H9 (cell line): ENCODE results near the gene FAM111B. TPM values are rescaled to one million over a fixed set of nuclear protein-coding genes. Genes with fewer than 3 reads are reported as not detected.
A peak's percentile ranks its signal among the peaks of the same experiment; 100 is the strongest.

Experiments
- DNase-seq: peaks from one replicate; pipeline ENCODE4 v3.0.0-alpha.2; 2017
- H2AFZ ChIP-seq: one replicate; pipeline ENCODE4 v1.6.1; 2013; ENCODE audit warnings: mild to moderate bottlenecking, low read length, control low read depth, moderate library complexity
- H2AK5ac ChIP-seq: 2 replicates; pipeline ENCODE4 v1.6.1; 2013; ENCODE audit warnings: low read length, control low read depth, mixed read lengths; ENCODE audit not compliant: insufficient read length
- H2BK120ac ChIP-seq: one replicate; pipeline ENCODE4 v1.6.1; 2013; ENCODE audit warnings: low read depth, mild to moderate bottlenecking, low read length, control low read depth, inconsistent platforms; ENCODE audit not compliant: poor library complexity, severe bottlenecking
- H2BK12ac ChIP-seq: 2 replicates; pipeline ENCODE4 v1.6.1; 2013; ENCODE audit warnings: low read length, control low read depth, mixed read lengths, low read depth; ENCODE audit not compliant: insufficient read length
- H2BK15ac ChIP-seq: 2 replicates; pipeline ENCODE4 v1.6.1; 2013; ENCODE audit warnings: low read depth, low read length, control low read depth
- H2BK20ac ChIP-seq: one replicate; pipeline ENCODE4 v1.6.1; 2013; ENCODE audit warnings: low read depth, mild to moderate bottlenecking, low read length, control low read depth, inconsistent platforms; ENCODE audit not compliant: poor library complexity, severe bottlenecking
- H2BK5ac ChIP-seq: 2 replicates; pipeline ENCODE4 v1.6.1; 2013; ENCODE audit warnings: low read length, control low read depth, mixed read lengths; ENCODE audit not compliant: insufficient read length
- H3K14ac ChIP-seq: 2 replicates; pipeline ENCODE4 v1.6.1; 2013; ENCODE audit warnings: low read length, control low read depth; ENCODE audit not compliant: insufficient read depth
- H3K18ac ChIP-seq: 2 replicates; pipeline ENCODE4 v1.6.1; 2013; ENCODE audit warnings: low read depth, mild to moderate bottlenecking, mixed read lengths, low read length, control low read depth; ENCODE audit not compliant: insufficient read length
- H3K23ac ChIP-seq: 2 replicates; pipeline ENCODE4 v1.6.1; 2013; ENCODE audit warnings: low read length, control low read depth, mixed read lengths, low read depth; ENCODE audit not compliant: insufficient read length
- H3K23me2 ChIP-seq: 2 replicates; pipeline ENCODE4 v1.6.1; 2013; ENCODE audit warnings: low read depth, mild to moderate bottlenecking, mixed read lengths, low read length, control low read depth; ENCODE audit not compliant: insufficient read length, poor library complexity, severe bottlenecking
- H3K27ac ChIP-seq: 2 replicates; pipeline ENCODE4 v1.5.1; 2013; ENCODE audit warnings: low read length, control low read depth, mixed read lengths, low read depth; ENCODE audit not compliant: insufficient read length
- H3K27me3 ChIP-seq: 2 replicates; pipeline ENCODE4 v1.6.1; 2013; ENCODE audit warnings: low read length, control low read depth, inconsistent platforms; ENCODE audit not compliant: insufficient read depth
- H3K4ac ChIP-seq: 2 replicates; pipeline ENCODE4 v1.6.1; 2013; ENCODE audit warnings: low read depth, mild to moderate bottlenecking, control low read depth, inconsistent platforms, low read length, moderate library complexity
- H3K4me1 ChIP-seq: 2 replicates; pipeline ENCODE4 v1.6.1; 2013; ENCODE audit warnings: low read length, control low read depth, inconsistent platforms; ENCODE audit not compliant: insufficient read depth
- H3K4me2 ChIP-seq: 2 replicates; pipeline ENCODE4 v1.6.1; 2013; ENCODE audit warnings: low read length, control low read depth, mixed read lengths; ENCODE audit not compliant: insufficient read length, insufficient read depth
- H3K56ac ChIP-seq: 2 replicates; pipeline ENCODE4 v1.6.1; 2013; ENCODE audit warnings: low read depth, mild to moderate bottlenecking, mixed read lengths, low read length, control low read depth; ENCODE audit not compliant: insufficient read length
- H3K79me1 ChIP-seq: 2 replicates; pipeline ENCODE4 v1.6.1; 2013; ENCODE audit warnings: low read depth, mild to moderate bottlenecking, moderate library complexity, low read length, control low read depth, inconsistent platforms; ENCODE audit not compliant: insufficient read depth, poor library complexity, severe bottlenecking
- H3K79me2 ChIP-seq: 2 replicates; pipeline ENCODE4 v1.6.1; 2013; ENCODE audit warnings: low read length, control low read depth, inconsistent platforms; ENCODE audit not compliant: insufficient read depth
- H3K9ac ChIP-seq: 2 replicates; pipeline ENCODE4 v1.6.1; 2013; ENCODE audit warnings: low read length, control low read depth, mixed read lengths; ENCODE audit not compliant: insufficient read length; ENCODE audit errors: extremely low read depth
- H3K9me3 ChIP-seq: one replicate; pipeline ENCODE4 v1.6.1; 2013; ENCODE audit warnings: low read depth, low read length, inconsistent platforms; ENCODE audit not compliant: control insufficient read depth
- H3T11ph ChIP-seq: one replicate; pipeline ENCODE4 v1.6.1; 2013; ENCODE audit warnings: mild to moderate bottlenecking, low read length, control low read depth, inconsistent platforms
- H4K20me1 ChIP-seq: one replicate; pipeline ENCODE4 v1.6.1; 2013; ENCODE audit not compliant: control insufficient read depth, insufficient read length, insufficient read depth
- H4K5ac ChIP-seq: 2 replicates; pipeline ENCODE4 v1.6.1; 2013; ENCODE audit warnings: low read depth, mild to moderate bottlenecking, mixed read lengths, low read length, control low read depth; ENCODE audit not compliant: insufficient read length
- H4K8ac ChIP-seq: replicated peaks from 2 replicates; pipeline ENCODE4 v1.6.1; 2013; ENCODE audit warnings: low read length, control low read depth, mixed read lengths, low read depth; ENCODE audit not compliant: insufficient read length
- H4K91ac ChIP-seq: 2 replicates; pipeline ENCODE4 v1.6.1; 2013; ENCODE audit warnings: low read depth, mild to moderate bottlenecking, moderate library complexity, mixed read lengths, low read length, control low read depth; ENCODE audit not compliant: insufficient read length
- H3K27ac Mint-ChIP-seq, 3 experiments: 2 replicates in 2 of 3; 3 replicates in 1 of 3; pipeline ENCODE4 v1.8.0; 2020 to 2021; ENCODE audit warnings: mixed read lengths in 3 of 3, mild to moderate bottlenecking in 1 of 3, moderate library complexity in 1 of 3
- H3K27me3 Mint-ChIP-seq: 2 replicates; pipeline ENCODE4 v1.8.0; 2021; ENCODE audit warnings: low read depth, mild to moderate bottlenecking, moderate library complexity, mixed read lengths
- H3K36me3 Mint-ChIP-seq, 3 experiments: 2 replicates in 2 of 3; 3 replicates in 1 of 3; pipeline ENCODE4 v1.8.0; 2020 to 2021; ENCODE audit warnings: low read depth in 3 of 3, mixed read lengths in 3 of 3; ENCODE audit not compliant: insufficient read depth in 1 of 3
- H3K4me1 Mint-ChIP-seq, 2 experiments: 2 replicates each; pipeline ENCODE4 v1.8.0; 2020; ENCODE audit warnings: mixed read lengths in 2 of 2
- H3K4me3 Mint-ChIP-seq, 2 experiments: 2 replicates in 1 of 2; 3 replicates in 1 of 2; pipeline ENCODE4 v1.8.0; 2020 to 2021; ENCODE audit warnings: mild to moderate bottlenecking in 2 of 2, mixed read lengths in 2 of 2, moderate library complexity in 1 of 2
- H3K9me3 Mint-ChIP-seq, 2 experiments: 2 replicates in 1 of 2; 3 replicates in 1 of 2; pipeline ENCODE4 v1.8.0; 2020; ENCODE audit warnings: mild to moderate bottlenecking in 2 of 2, mixed read lengths in 2 of 2, moderate library complexity in 1 of 2
- CTCF ChIP-seq: fragments of 200-600 bp; sonication (generic); conservative IDR thresholded peaks from 3 replicates; pipeline ENCODE4 v1.8.0; 2021; ENCODE audit warnings: antibody characterized with exemption, mild to moderate bottlenecking
- WGBS: extraction: QIAGEN DNeasy Blood & Tissue Kit; methylation state at CpG from one replicate; pipeline ENCODE4 v1.1.7; 2013; ENCODE audit warnings: missing lambda C conversion rate, low lambda C conversion rate, mixed read lengths; ENCODE audit not compliant: insufficient read length; ENCODE audit errors: extremely low coverage; 5-methylcytosine and 5-hydroxymethylcytosine counted together
- long read RNA-seq: library from polyadenylated mRNA; unstranded; transcript quantifications from one replicate; pipeline ENCODE4 v2.0.0, GENCODE V29; 2020
- total RNA-seq: library from RNA; stranded (reverse); gene quantifications from 2 replicates; pipeline ENCODE4 v1.2.1, GENCODE V29; 2021

Gene FAM111B
- 31.9 and 35.0 TPM in 2 replicates for total RNA-seq
- long read RNA-seq, transcript FAM111B-204 (3 exons, 2,364 nt), result minor isoform, 8 of 65 reads
- long read RNA-seq, transcript FAM111B-201 (4 exons, 3,488 nt), result major isoform, 53 of 65 reads
- long read RNA-seq, partial matches to known transcripts, result 0 of 65 reads
- long read RNA-seq, other reads (novel, unspliced or antisense), result 4 of 65 reads

GRCh38 chr11:59106363-59107336 lies at the start of gene FAM111B:
Gene FAM111B, plus strand, starts transcription at chr11:59107237. Its CDS starts 2,389 bp downstream, at chr11:59109626.
- Histone ChIP-seq H3K9me3 (no peaks in the 10 kb centered on the region), H2BK5ac (no peak within 1 kb of the TSS), H2AK5ac (no peak within 1 kb of the TSS), H3K4me2 (peak within 1 kb of the TSS; percentile 74), H3K18ac (peak within 1 kb of the TSS; percentile 90), H2AFZ (no peak within 1 kb of the TSS), H4K20me1 (no peaks in the 10 kb centered on the region), H4K5ac (no peak within 1 kb of the TSS), H3K4ac (no peak within 1 kb of the TSS), H4K8ac (no peak within 1 kb of the TSS), H3K14ac (peak within 1 kb of the TSS; percentile 49; the same call in 1 of the 2 replicates), H2BK20ac (no peak within 1 kb of the TSS), H3T11ph (no peak within 1 kb of the TSS), H3K79me1 (no peaks in the 10 kb centered on the region), H3K23ac (no peak within 1 kb of the TSS), H3K56ac (no peak within 1 kb of the TSS), H4K91ac (no peak within 1 kb of the TSS), H3K4me1 (peaks cover 4% of the 10 kb centered on the region; the same call in 1 of the 2 replicates), H3K23me2 (peaks cover 7% of the 10 kb centered on the region), H3K79me2 (no peaks in the 10 kb centered on the region), H2BK12ac (no peak within 1 kb of the TSS), H3K27me3 (no peaks in the 10 kb centered on the region; the same call in 1 of the 2 replicates), H3K9ac (peak within 1 kb of the TSS; percentile 62), H2BK120ac (no peak within 1 kb of the TSS), H3K27ac (no peak within 1 kb of the TSS), H2BK15ac (no peak within 1 kb of the TSS)
- peak within 1 kb of the TSS in 2 of 3 experiments; percentile 92 to 95; a peak in 5 of 7 replicates for H3K27ac Mint-ChIP-seq
- DNase-seq, result peak; percentile 94
- peak within 1 kb of the TSS; percentile 87 to 90 for H3K4me3 Mint-ChIP-seq
- peaks cover 26 to 39% (median 26%) of the 10 kb centered on the region in 3 experiments for H3K36me3 Mint-ChIP-seq
- H3K9me3 Mint-ChIP-seq, result peaks cover 9 to 12% of the 10 kb centered on the region in 2 experiments; a peak in 4 of 5 replicates
- WGBS, result no CpG with 5 or more reads among the region's 64 CpGs
- TF ChIP-seq CTCF, result no peak
- H3K4me1 Mint-ChIP-seq, result peaks cover 33 to 36% of the 10 kb centered on the region in 2 experiments
- peaks cover 62% of the 10 kb centered on the region for H3K27me3 Mint-ChIP-seq
